Upper lobe of left lung (tissue), 6 donors: ENCODE measurements around the gene GREB1L. TPM values are rescaled to one million over a fixed set of nuclear protein-coding genes. Genes with fewer than 3 reads are reported as not detected.

Experiments used
- ATAC-seq, 2 donors: fragments of 200-7000 bp; cut with Tn5 transposase; one replicate each; pipeline ENCODE4 v1.9.1; 2022; ENCODE audit warnings: mild to moderate bottlenecking in 2 of 2, moderate library complexity in 2 of 2; ENCODE audit not compliant: low FRiP score in 2 of 2
- DNase-seq, 2 donors: peaks; one replicate each; pipeline ENCODE4 v3.0.0-alpha.2; 2019 to 2020
- H3K27ac ChIP-seq, 4 donors: fragments of 200-600 bp; sonication (generic); one replicate each; pipeline ENCODE4 v1.5.1; 2016 to 2019
- H3K27me3 ChIP-seq, 4 donors: fragments of 200-600 bp; sonication (generic); one replicate each; pipeline ENCODE4 v1.5.1; 2017 to 2019
- H3K36me3 ChIP-seq, 4 donors: fragments of 200-600 bp; sonication (generic); one replicate each; pipeline ENCODE4 v1.5.1; 2016 to 2019
- H3K4me1 ChIP-seq, 4 donors: fragments of 200-600 bp; sonication (generic); one replicate each; pipeline ENCODE4 v1.5.1; 2018 to 2019
- H3K4me3 ChIP-seq, 4 donors: fragments of 200-600 bp; sonication (generic); one replicate each; pipeline ENCODE4 v1.5.1; 2017 to 2019; ENCODE audit warnings: mild to moderate bottlenecking in 2 of 4, moderate library complexity in 1 of 4
- H3K9me3 ChIP-seq, 4 donors: fragments of 200-600 bp; sonication (generic); one replicate each; pipeline ENCODE4 v1.5.1; 2018 to 2019
- EP300 ChIP-seq, 4 donors: sonication (generic); formaldehyde crosslinking; IDR thresholded peaks; one replicate each; pipeline ENCODE4 v1.5.1; 2017; ENCODE audit warnings: antibody characterized with exemption in 4 of 4, control low read depth in 2 of 4
- POLR2A ChIP-seq, 4 donors: fragments of 450-650 bp; IDR thresholded peaks; one replicate each; pipeline ENCODE4 v1.5.1; 2016 to 2017; ENCODE audit warnings: antibody characterized with exemption in 4 of 4, mild to moderate bottlenecking in 2 of 4
- POLR2AphosphoS5 ChIP-seq, 2 donors: sonication (generic); formaldehyde crosslinking; IDR thresholded peaks; one replicate each; pipeline ENCODE4 v1.5.1; 2017; ENCODE audit warnings: antibody characterized with exemption in 2 of 2
- WGBS, 2 donors: methylation state at CpG; one replicate each; pipeline ENCODE4 v1.1.5; 2017 to 2018; 5-methylcytosine and 5-hydroxymethylcytosine counted together
- total RNA-seq, 6 donors: library from RNA; depleted of rRNA in 4 of 6; stranded (reverse); fragments of >200 nt in 4 of 6; gene quantifications; one replicate each; pipeline versions ENCODE4 v1.1.0 to v1.2.1, GENCODE V29; 2016 to 2021
- TF ChIP-seq, protein P1 (sequence below), 6 experiments: fragments of 450-650 bp in 4 of 6; fragments of 200-600 bp in 2 of 6; sonication (generic) in 2 of 6; IDR thresholded peaks; one replicate each; pipeline ENCODE4 v1.5.1; 2016 to 2019; ENCODE audit warnings: antibody characterized with exemption in 6 of 6
- donor health status: DM: no; HTN: no; CAD: no; lungs with moderate emphysema.
- donor health status: DM: no; HTN: yes; CAD: no; lungs with severe emphysema.

The GREB1L gene
- total RNA-seq, 6 donors from 2014 or later = under 0.01 to 2.0 (median 0.44) TPM

DNA sequence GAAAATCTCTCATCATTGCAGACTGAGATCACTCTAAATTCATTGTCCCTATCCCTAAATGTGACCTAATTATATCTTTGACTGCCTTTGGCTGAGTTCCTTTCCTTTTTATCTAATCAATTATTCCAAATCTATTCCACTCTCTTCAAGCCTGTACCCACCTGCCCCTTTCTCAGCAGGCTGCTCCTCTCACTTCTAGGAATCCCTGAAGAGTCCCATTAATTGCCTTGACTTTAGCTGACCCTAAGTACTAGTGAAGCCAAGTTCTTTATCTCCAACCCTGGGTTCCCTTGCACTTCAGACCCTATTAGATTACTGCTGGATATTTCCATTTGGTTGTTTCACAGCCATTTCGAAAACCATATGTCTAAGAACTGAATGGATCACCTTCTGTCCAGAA is 102.8 kb downstream of the GREB1L start:
- Histone ChIP-seq H3K27me3 (no peaks in the 10 kb centered on the region), H3K27ac (no peak overlapping the region), H3K9me3 (no peaks in the 10 kb centered on the region), H3K4me3 (no peak overlapping the region), H3K36me3 (no peaks in the 10 kb centered on the region), H3K4me1 (no peaks in the 10 kb centered on the region)
- no peak for ATAC-seq
- 91 to 97% methylated on average over 1 of the region's 1 CpG for whole genome bisulfite sequencing, 2 donors
- no peak for DNase-seq
- TF ChIP-seq POLR2AphosphoS5 (IDR thresholded peaks at IDR 0.05) = no peak
- TF ChIP-seq, protein P1, sequence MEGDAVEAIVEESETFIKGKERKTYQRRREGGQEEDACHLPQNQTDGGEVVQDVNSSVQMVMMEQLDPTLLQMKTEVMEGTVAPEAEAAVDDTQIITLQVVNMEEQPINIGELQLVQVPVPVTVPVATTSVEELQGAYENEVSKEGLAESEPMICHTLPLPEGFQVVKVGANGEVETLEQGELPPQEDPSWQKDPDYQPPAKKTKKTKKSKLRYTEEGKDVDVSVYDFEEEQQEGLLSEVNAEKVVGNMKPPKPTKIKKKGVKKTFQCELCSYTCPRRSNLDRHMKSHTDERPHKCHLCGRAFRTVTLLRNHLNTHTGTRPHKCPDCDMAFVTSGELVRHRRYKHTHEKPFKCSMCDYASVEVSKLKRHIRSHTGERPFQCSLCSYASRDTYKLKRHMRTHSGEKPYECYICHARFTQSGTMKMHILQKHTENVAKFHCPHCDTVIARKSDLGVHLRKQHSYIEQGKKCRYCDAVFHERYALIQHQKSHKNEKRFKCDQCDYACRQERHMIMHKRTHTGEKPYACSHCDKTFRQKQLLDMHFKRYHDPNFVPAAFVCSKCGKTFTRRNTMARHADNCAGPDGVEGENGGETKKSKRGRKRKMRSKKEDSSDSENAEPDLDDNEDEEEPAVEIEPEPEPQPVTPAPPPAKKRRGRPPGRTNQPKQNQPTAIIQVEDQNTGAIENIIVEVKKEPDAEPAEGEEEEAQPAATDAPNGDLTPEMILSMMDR (IDR thresholded peaks at IDR 0.05) = no peak
- no peak for TF ChIP-seq EP300 (IDR thresholded peaks at IDR 0.05)
- no peak for TF ChIP-seq POLR2A (IDR thresholded peaks at IDR 0.05)

DNA sequence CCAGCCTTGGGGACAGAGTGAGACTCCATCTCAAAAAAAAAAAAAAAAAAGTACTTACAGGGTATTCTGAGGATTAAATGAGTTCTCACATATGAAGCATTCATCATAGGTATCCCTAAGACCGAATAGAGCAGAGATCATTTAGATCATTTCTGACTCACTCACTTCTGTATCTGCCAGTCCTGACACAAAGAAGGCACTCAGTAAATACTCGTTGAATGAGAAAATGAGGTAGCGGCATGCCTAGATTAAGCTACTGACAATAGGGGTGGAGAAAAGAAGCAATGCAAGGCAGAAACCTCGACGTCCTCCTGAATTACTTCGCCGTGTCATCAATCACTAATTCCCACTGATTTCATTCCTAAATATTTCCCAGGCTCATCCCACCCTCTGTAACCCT is 103.8 kb downstream of the GREB1L start:
- DNase-seq (no peak), ATAC-seq (no peak)
- Histone ChIP-seq H3K27ac (no peak overlapping the region), H3K9me3 (no peaks in the 10 kb centered on the region), H3K36me3 (no peaks in the 10 kb centered on the region), H3K4me1 (no peaks in the 10 kb centered on the region), H3K4me3 (no peak overlapping the region), H3K27me3 (no peaks in the 10 kb centered on the region)
- 61 to 67% methylated on average over 7 of the region's 7 CpGs for WGBS, 2 donors
- no peak for TF ChIP-seq POLR2A (IDR thresholded peaks at IDR 0.05)
- TF ChIP-seq EP300 (IDR thresholded peaks at IDR 0.05) = no peak
- TF ChIP-seq, protein P1 (IDR thresholded peaks at IDR 0.05) = no peak

DNA sequence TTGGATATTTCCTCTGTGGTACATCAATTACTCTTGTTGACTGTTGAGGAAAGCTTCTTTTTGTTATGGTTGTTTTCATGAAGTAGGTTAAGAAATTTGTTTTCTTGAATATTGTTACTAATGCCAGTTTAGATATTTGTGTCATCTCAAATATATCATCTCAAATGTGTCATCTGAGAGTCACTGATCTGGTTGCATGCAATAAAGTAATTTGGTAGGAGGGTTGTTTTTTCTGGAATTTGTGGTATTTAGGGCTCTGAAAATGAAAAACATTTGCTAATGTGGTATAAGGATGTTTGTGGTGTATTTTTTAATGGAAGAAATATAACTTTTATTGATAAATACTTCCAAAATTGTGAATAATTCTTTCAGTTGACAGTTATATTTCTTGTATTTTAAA is 117.7 kb downstream of the GREB1L start:
- H3K4me3 ChIP-seq = no peak overlapping the region
- no peaks in the 10 kb centered on the region for H3K4me1 ChIP-seq
- H3K9me3 ChIP-seq = no peaks in the 10 kb centered on the region
- TF ChIP-seq POLR2AphosphoS5 (IDR thresholded peaks at IDR 0.05) (no peak), EP300 (IDR thresholded peaks at IDR 0.05) (no peak), POLR2A (IDR thresholded peaks at IDR 0.05) (no peak)
- TF ChIP-seq, protein P1 (IDR thresholded peaks at IDR 0.05) = no peak
- ATAC-seq (no peak), DNase-seq (no peak)
- H3K36me3 ChIP-seq = no peaks in the 10 kb centered on the region
- H3K27me3 ChIP-seq = no peaks in the 10 kb centered on the region
- no peak overlapping the region for H3K27ac ChIP-seq

DNA sequence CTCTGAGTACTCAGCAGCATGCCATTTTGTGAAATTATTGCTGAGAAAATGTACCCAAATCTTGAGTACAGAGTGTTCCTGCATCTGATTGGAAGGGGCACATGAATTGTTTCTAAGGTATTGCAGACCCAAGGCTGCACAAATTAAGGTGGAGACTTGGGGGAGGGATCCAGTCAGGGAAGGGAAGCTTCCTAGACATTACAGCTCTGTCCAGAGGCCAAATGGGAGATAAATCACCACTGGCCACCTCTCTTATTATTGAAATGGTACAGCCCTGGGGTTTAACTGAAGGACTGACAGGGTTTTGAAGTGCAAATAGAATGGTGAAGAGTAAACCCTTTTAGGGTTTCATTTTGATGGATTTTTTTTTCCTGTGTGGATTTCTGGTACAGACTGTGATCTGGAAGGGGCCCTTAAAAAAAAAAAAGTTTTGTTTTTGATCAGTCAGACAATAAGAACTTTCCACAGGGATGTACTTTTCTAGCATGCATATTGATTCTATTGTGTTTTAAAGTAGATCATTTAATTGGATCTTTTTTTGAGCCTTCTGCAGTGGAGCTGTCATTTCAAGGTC is 119.4 kb downstream of the GREB1L start:
- H3K36me3 ChIP-seq = no peaks in the 10 kb centered on the region
- no peaks in the 10 kb centered on the region for H3K4me1 ChIP-seq
- ATAC-seq (no peak), DNase-seq (no peak)
- no peak for TF ChIP-seq EP300 (IDR thresholded peaks at IDR 0.05)
- no peak for TF ChIP-seq POLR2A (IDR thresholded peaks at IDR 0.05)
- TF ChIP-seq, protein P1 (IDR thresholded peaks at IDR 0.05) = no peak
- no peak for TF ChIP-seq POLR2AphosphoS5 (IDR thresholded peaks at IDR 0.05)
- no peaks in the 10 kb centered on the region for H3K9me3 ChIP-seq
- no peak overlapping the region for H3K27ac ChIP-seq
- no peak overlapping the region for H3K4me3 ChIP-seq
- H3K27me3 ChIP-seq = no peaks in the 10 kb centered on the region

DNA sequence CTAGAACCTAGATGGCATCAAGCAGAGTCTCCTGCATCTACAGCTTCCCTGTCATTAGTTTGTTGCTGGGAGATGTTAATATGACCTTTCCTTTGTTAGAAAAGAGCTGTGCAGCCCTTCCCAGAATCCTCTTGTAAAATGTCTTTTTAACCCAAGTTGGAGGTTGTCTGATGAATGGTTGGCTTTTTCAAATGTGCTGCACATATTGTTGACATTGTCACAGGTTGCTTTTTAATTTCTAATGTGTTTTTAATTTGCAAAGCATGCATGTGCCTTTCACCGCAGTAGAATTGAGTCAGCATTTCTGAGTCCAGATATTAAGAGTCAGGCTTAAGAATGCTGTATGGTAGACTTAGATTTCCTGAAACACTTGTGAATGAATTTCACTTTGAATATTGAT is 120.8 kb downstream of the GREB1L start:
- Histone ChIP-seq H3K27ac (no peak overlapping the region), H3K36me3 (no peaks in the 10 kb centered on the region), H3K4me3 (no peak overlapping the region), H3K9me3 (no peaks in the 10 kb centered on the region), H3K27me3 (no peaks in the 10 kb centered on the region), H3K4me1 (no peaks in the 10 kb centered on the region)
- no peak for DNase-seq
- no peak for ATAC-seq
- TF ChIP-seq EP300 (IDR thresholded peaks at IDR 0.05) (no peak), POLR2A (IDR thresholded peaks at IDR 0.05) (no peak), POLR2AphosphoS5 (IDR thresholded peaks at IDR 0.05) (no peak)
- TF ChIP-seq, protein P1 (IDR thresholded peaks at IDR 0.05) = no peak
- WGBS, 2 donors = 63 to 69% methylated on average over 1 of the region's 1 CpG
